GM23338 (cell line): Measurements from ENCODE around the gene ANKS1B.

Source experiments
- CTCF ChIP-seq, 2 experiments: fragments of 200-600 bp in 1 of 2; sonication (generic) in 1 of 2; conservative IDR thresholded peaks; 2 replicates each; pipeline versions ENCODE4 v1.5.1 to v1.6.1; 2016 to 2017; ENCODE audit warnings: antibody characterized with exemption in 2 of 2, low read depth in 2 of 2, mild to moderate bottlenecking in 2 of 2, moderate library complexity in 1 of 2
- EZH2 ChIP-seq: fragments of 200-600 bp; sonication (generic); IDR thresholded peaks from one replicate; pipeline ENCODE4 v1.8.0; 2017; ENCODE audit warnings: antibody characterized with exemption, mild to moderate bottlenecking, low read depth; ENCODE audit not compliant: unreplicated experiment
- POLR2AphosphoS5 ChIP-seq: IDR thresholded peaks from 2 replicates; pipeline ENCODE4 v1.6.1; 2016; ENCODE audit warnings: antibody characterized with exemption, low read depth

DNA sequence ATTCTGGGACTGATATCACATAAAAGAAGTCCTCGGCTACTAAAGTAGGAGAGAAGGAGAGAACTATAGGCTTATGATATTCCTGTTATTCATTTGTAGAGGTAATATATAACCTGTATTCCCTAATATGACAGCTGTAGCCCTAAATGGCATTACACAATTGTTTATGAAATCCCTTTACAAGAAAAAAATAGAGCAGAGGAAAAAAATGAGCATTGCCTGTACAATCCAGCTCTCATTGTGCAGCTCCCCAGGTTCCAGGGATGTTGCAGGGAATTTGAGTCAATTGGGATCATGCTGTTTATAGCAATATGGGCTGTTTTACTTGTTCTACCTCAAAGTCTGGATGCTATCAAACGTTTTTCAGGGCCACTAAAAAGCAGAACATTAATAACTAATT lies 1166.5 kb downstream of the ANKS1B start:
- TF ChIP-seq EZH2 (no peak), CTCF (conservative IDR thresholded peaks at IDR 0.05; ENCODE audit: low read depth in 2 of 2) (no peak), POLR2AphosphoS5 (no peak)
